CD4-positive, alpha-beta T cell (primary cell): ENCODE results near the gene CREB3L2. TPM values are rescaled to one million over a fixed set of nuclear protein-coding genes. Genes with fewer than 3 reads are reported as not detected.

Experiments used
- ATAC-seq: fragments of 200-7000 bp; cut with Tn5 transposase; one replicate; pipeline ENCODE4 v1.10.0; 2022; ENCODE audit warnings: mild to moderate bottlenecking; ENCODE audit not compliant: poor library complexity
- CTCF ChIA-PET: fragments of 350-600 bp; sonication (Branson Sonifier 250); formaldehyde crosslinking; loops from one replicate; lab custom pipeline; 2021; ENCODE audit warnings: antibody characterized with exemption, inconsistent platforms; lab: Charles Lee
- POLR2A ChIA-PET: fragments of 350-600 bp; sonication (Branson Sonifier 250); formaldehyde crosslinking; loops from one replicate; lab custom pipeline; 2021; ENCODE audit warnings: antibody characterized with exemption, inconsistent platforms; lab: Charles Lee
- DNase-seq, 14 experiments: peaks; one replicate each; pipeline ENCODE4 v3.0.0-alpha.2; 2013 to 2020; ENCODE audit warnings: mixed read lengths in 2 of 14
- H3K27ac ChIP-seq, 2 donors: one replicate each; pipeline versions ENCODE4 v1.5.1 to v1.7.0; 2013; ENCODE audit warnings: low read length in 2 of 2, low read depth in 1 of 2, mild to moderate bottlenecking in 1 of 2
- H3K27me3 ChIP-seq, 2 experiments: 1 replicate in 1 of 2; 2 replicates in 1 of 2; pipeline versions ENCODE4 v1.6.1 to v1.7.0; 2013; ENCODE audit warnings: low read length in 2 of 2, control low read depth in 1 of 2, mild to moderate bottlenecking in 1 of 2, moderate library complexity in 1 of 2; ENCODE audit not compliant: insufficient read depth in 2 of 2, control insufficient read depth in 1 of 2
- H3K36me3 ChIP-seq: one replicate; pipeline ENCODE4 v1.6.1; 2013; ENCODE audit warnings: low read length, control low read depth; ENCODE audit not compliant: insufficient read depth
- H3K4me1 ChIP-seq: one replicate; pipeline ENCODE4 v1.6.1; 2013; ENCODE audit warnings: low read length, control low read depth; ENCODE audit not compliant: insufficient read depth
- H3K4me3 ChIP-seq: one replicate; pipeline ENCODE4 v1.5.1; 2013; ENCODE audit warnings: mild to moderate bottlenecking, low read length, moderate library complexity
- H3K9me3 ChIP-seq, 2 experiments: 1 replicate in 1 of 2; 2 replicates in 1 of 2; pipeline versions ENCODE4 v1.6.1 to v1.7.0; 2013; ENCODE audit warnings: low read length in 2 of 2, mild to moderate bottlenecking in 2 of 2, control low read depth in 1 of 2, moderate library complexity in 1 of 2; ENCODE audit not compliant: control insufficient read depth in 1 of 2, insufficient read depth in 1 of 2
- H3K27ac Mint-ChIP-seq: one replicate; pipeline ENCODE4 v1.8.0; 2020; ENCODE audit warnings: mixed read lengths
- H3K27me3 Mint-ChIP-seq: one replicate; pipeline ENCODE4 v1.8.0; 2021; ENCODE audit warnings: mixed read lengths
- H3K36me3 Mint-ChIP-seq: one replicate; pipeline ENCODE4 v1.8.0; 2021; ENCODE audit warnings: low read depth, mixed read lengths
- H3K4me1 Mint-ChIP-seq: one replicate; pipeline ENCODE4 v1.8.0; 2021; ENCODE audit warnings: low read depth, mixed read lengths
- H3K4me3 Mint-ChIP-seq: one replicate; pipeline ENCODE4 v1.8.0; 2020; ENCODE audit warnings: mild to moderate bottlenecking, mixed read lengths
- H3K9me3 Mint-ChIP-seq: one replicate; pipeline ENCODE4 v1.8.0; 2020; ENCODE audit warnings: mixed read lengths
- CTCF ChIP-seq: fragments of 200-600 bp; IDR thresholded peaks from one replicate; pipeline ENCODE4 v1.8.0; 2022; ENCODE audit warnings: antibody characterized with exemption, mild to moderate bottlenecking
- intact Hi-C, 2 experiments: fragments of 100-400 bp; cut with DNase I in 1 of 2; cut with micrococcal nuclease in 1 of 2; formaldehyde crosslinking; loops; one replicate each; pipeline versions ENCODE4 v1.15.1 to v1.9.0; 2023 to 2025; cut with DNase I, micrococcal nuclease
- total RNA-seq, 174 experiments: library from RNA in 2 of 174; stranded (reverse) in 2 of 174; gene quantifications; one replicate each; pipeline ENCODE4 v1.2.3 and lab custom pipeline; 2021 to 2026

CREB3L2 gene
- total RNA-seq, 2 experiments from 2014 or later = 11.7 to 12.9 TPM

DNA sequence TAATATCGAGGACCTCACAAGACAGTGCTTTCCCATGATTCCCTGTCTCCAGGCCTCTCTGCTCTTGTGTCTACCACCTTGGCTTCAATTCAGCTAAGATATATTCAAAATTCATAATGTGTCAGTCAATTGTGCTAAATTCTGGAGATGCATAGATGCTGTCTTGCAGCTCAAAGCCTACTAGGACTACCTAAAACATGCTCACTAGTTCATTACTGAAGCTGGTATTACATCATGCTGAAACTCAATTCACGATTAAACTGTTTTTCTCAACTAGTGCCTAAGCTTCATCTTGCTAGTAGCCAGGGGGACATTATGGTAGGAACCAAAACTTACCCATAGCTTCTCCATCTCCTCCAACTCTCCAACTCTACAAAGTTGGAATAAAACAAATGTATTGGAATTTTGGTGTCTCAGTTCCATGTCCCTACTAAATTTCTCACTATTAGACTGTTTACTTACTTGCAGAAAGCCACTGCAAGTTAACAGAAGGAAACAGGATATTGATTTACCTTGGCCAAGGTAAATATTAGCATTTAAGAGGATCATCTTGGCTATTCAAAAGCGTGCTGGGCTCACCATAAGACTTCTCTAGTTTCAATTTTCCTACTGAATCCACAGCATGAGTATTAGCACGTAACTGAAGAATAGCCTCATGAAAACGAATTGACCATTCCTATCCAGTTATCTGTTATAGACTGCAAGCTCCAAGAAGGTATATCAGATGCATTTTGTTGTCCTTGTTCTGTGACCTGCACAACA, 53.6 kb downstream of the CREB3L2 start:
- intact Hi-C loops = no loop called here
- Mint-ChIP-seq H3K9me3 (no peaks in the 10 kb centered on the region), H3K4me1 (peaks cover 19% of the 10 kb centered on the region), H3K27me3 (no peaks in the 10 kb centered on the region), H3K27ac (no peak overlapping the region), H3K36me3 (no peaks in the 10 kb centered on the region), H3K4me3 (no peak overlapping the region)
- ATAC-seq (no peak), DNase-seq (no peak)
- Histone ChIP-seq H3K36me3 (no peaks in the 10 kb centered on the region), H3K9me3 (no peaks in the 10 kb centered on the region), H3K4me1 (peaks cover 2% of the 10 kb centered on the region), H3K4me3 (no peak overlapping the region), H3K27ac (no peak overlapping the region), H3K27me3 (no peaks in the 10 kb centered on the region)
- TF ChIP-seq CTCF = no peak
- ChIA-PET POLR2A (no interaction called here), CTCF (no interaction called here)

- CTCF ChIA-PET = no interaction called here
- Histone ChIP-seq H3K36me3 (no peaks in the 10 kb centered on the region), H3K27ac (no peak overlapping the region), H3K4me3 (no peak overlapping the region), H3K9me3 (no peaks in the 10 kb centered on the region), H3K4me1 (peaks cover 2% of the 10 kb centered on the region), H3K27me3 (no peaks in the 10 kb centered on the region)
- no peak overlapping the region for H3K4me3 Mint-ChIP-seq
- no peak for TF ChIP-seq CTCF
- no peaks in the 10 kb centered on the region for H3K36me3 Mint-ChIP-seq
- no peak for DNase-seq
- H3K9me3 Mint-ChIP-seq = no peaks in the 10 kb centered on the region
- peaks cover 15% of the 10 kb centered on the region for H3K4me1 Mint-ChIP-seq
- no peaks in the 10 kb centered on the region for H3K27me3 Mint-ChIP-seq
- no peak for ATAC-seq
- H3K27ac Mint-ChIP-seq = no peak overlapping the region
- POLR2A ChIA-PET = no interaction called here
- intact Hi-C loops = no loop called here
Observed at GRCh38 chr7:137947046-137947445, 54.8 kb downstream of the CREB3L2 start.

DNA sequence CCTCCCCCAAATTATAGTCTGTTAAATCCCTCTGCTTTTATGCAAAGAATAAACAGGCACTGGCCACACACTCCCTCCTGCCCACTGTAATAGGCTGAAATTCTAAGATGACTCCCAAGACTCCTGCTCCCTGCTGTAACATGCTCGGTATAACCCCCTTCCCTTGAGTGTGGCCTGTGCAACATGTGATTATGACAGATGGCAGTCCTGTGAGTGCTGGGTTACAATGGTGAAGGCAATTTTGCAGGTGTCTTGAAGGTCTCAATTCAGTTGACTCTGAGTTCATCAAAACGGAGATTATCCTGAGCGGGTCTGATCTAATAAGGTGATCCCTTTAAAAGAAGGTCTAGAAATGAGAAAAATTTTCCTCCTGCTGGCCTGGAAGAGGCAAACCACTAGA, 55.9 kb downstream of the CREB3L2 start:
- CTCF ChIA-PET = no interaction called here
- no peak for TF ChIP-seq CTCF
- no peak overlapping the region for H3K4me3 ChIP-seq
- intact Hi-C loops = no loop called here
- H3K27ac ChIP-seq = no peak overlapping the region
- H3K4me1 ChIP-seq = peaks cover 2% of the 10 kb centered on the region
- H3K9me3 Mint-ChIP-seq = no peaks in the 10 kb centered on the region
- POLR2A ChIA-PET = no interaction called here
- H3K4me3 Mint-ChIP-seq = no peak overlapping the region
- no peak overlapping the region for H3K27ac Mint-ChIP-seq
- ATAC-seq = no peak
- no peak for DNase-seq
- H3K27me3 ChIP-seq = no peaks in the 10 kb centered on the region
- H3K36me3 Mint-ChIP-seq = no peaks in the 10 kb centered on the region
- H3K36me3 ChIP-seq = no peaks in the 10 kb centered on the region
- H3K27me3 Mint-ChIP-seq = no peaks in the 10 kb centered on the region
- H3K4me1 Mint-ChIP-seq = peaks cover 11% of the 10 kb centered on the region
- no peaks in the 10 kb centered on the region for H3K9me3 ChIP-seq
